GM12801 (cell line): ENCODE results near the gene INTS1.

Experiments used
- CTCF ChIP-seq: IDR thresholded peaks from one replicate; pipeline ENCODE4 v1.5.1; 2011; ENCODE audit warnings: control low read depth; ENCODE audit not compliant: insufficient read length; ENCODE audit errors: extremely low read depth

INTS1 gene

GRCh38 chr7:1503816-1504775 lies at the start of gene INTS1:
TSS of gene INTS1 (minus strand) at chr7:1504389. CDS start at chr7:1503960, 429 bp downstream.
- TF ChIP-seq CTCF, result no peak

- no peak for TF ChIP-seq CTCF
These were observed 49.5 kb upstream of the INTS1 start for GRCh38 chr7:1553512-1554210.

- no peak for TF ChIP-seq CTCF
These were observed 48.0 kb upstream of the INTS1 start for GRCh38 chr7:1552200-1552599.

GRCh38 chr7:1550846-1551155 lies 46.6 kb upstream of the INTS1 start:
- TF ChIP-seq CTCF, result no peak

- no peak for TF ChIP-seq CTCF
These were observed 46.0 kb upstream of the INTS1 start for GRCh38 chr7:1550005-1550845.

GRCh38 chr7:1549357-1550004 lies 45.3 kb upstream of the INTS1 start:
- no peak for TF ChIP-seq CTCF
